T-cell (primary cell): Measurements from ENCODE around the gene ASCC1. TPM values are rescaled to one million over a fixed set of nuclear protein-coding genes. Genes with fewer than 3 reads are reported as not detected.

ENCODE experiments used
- ATAC-seq, 4 experiments: fragments of 200-7000 bp in 3 of 4; fragments of 150-1000 bp in 1 of 4; cut with Tn5 transposase; replicated peaks in 1 of 4; 1 replicate in 3 of 4; 2 replicates in 1 of 4; pipeline ENCODE4 v1.10.0; 2021; ENCODE audit warnings: moderate library complexity in 3 of 4, mild to moderate bottlenecking in 2 of 4, moderate number of reproducible peaks in 1 of 4
- CTCF ChIA-PET, 2 donors: fragments of 300-600 bp; sonication (Branson Sonifier 250); formaldehyde crosslinking; loops; one replicate each; lab custom pipeline; 2022; ENCODE audit warnings: antibody characterized with exemption in 2 of 2; lab: Charles Lee
- POLR2A ChIA-PET, 2 donors: fragments of 300-600 bp; sonication (Branson Sonifier 250); formaldehyde crosslinking; loops; one replicate each; lab custom pipeline; 2022; ENCODE audit warnings: antibody characterized with exemption in 2 of 2; lab: Charles Lee
- DNase-seq, 35 experiments: peaks; one replicate each; pipeline versions ENCODE4 v3.0.0 to v3.0.0-alpha.2; 2013 to 2023
- H3K27ac ChIP-seq: one replicate; pipeline ENCODE4 v1.5.1; 2013; ENCODE audit warnings: low read length
- H3K27me3 ChIP-seq, 2 experiments: replicated peaks in 1 of 2; 1 replicate in 1 of 2; 2 replicates in 1 of 2; pipeline versions ENCODE4 v1.6.1 to v1.7.0; 2013; ENCODE audit warnings: low read length in 1 of 2, mixed read lengths in 1 of 2; ENCODE audit not compliant: control insufficient read depth in 2 of 2, insufficient read depth in 2 of 2; ENCODE audit errors: extremely low read depth in 1 of 2
- H3K36me3 ChIP-seq, 2 donors: 1 replicate in 1 of 2; 2 replicates in 1 of 2; pipeline versions ENCODE4 v1.6.1 to v1.7.0; 2013; ENCODE audit warnings: low read length in 1 of 2; ENCODE audit not compliant: control insufficient read depth in 2 of 2, insufficient read depth in 1 of 2; ENCODE audit errors: extremely low read depth in 1 of 2
- H3K4me1 ChIP-seq, 2 experiments: 1 replicate in 1 of 2; 2 replicates in 1 of 2; pipeline versions ENCODE4 v1.6.1 to v1.7.0; 2013; ENCODE audit warnings: low read length in 2 of 2, mixed read lengths in 1 of 2; ENCODE audit not compliant: insufficient read depth in 2 of 2, control insufficient read depth in 1 of 2; ENCODE audit errors: extremely low read depth in 1 of 2
- H3K4me3 ChIP-seq, 2 donors: 1 replicate in 1 of 2; 2 replicates in 1 of 2; pipeline versions ENCODE4 v1.5.1 to v1.7.0; 2013; ENCODE audit warnings: mild to moderate bottlenecking in 2 of 2, low read length in 1 of 2, moderate library complexity in 1 of 2; ENCODE audit not compliant: control insufficient read depth in 1 of 2; ENCODE audit errors: extremely low read depth in 1 of 2
- H3K9me3 ChIP-seq: 2 replicates; pipeline ENCODE4 v1.7.0; 2013
- H3K27ac Mint-ChIP-seq, 2 donors: one replicate each; pipeline ENCODE4 v1.8.0; 2020 to 2021; ENCODE audit warnings: mild to moderate bottlenecking in 2 of 2, mixed read lengths in 2 of 2
- H3K27me3 Mint-ChIP-seq, 2 donors: one replicate each; pipeline ENCODE4 v1.8.0; 2021 to 2022; ENCODE audit warnings: mixed read lengths in 2 of 2
- H3K36me3 Mint-ChIP-seq: one replicate; pipeline ENCODE4 v1.8.0; 2021; ENCODE audit warnings: mixed read lengths
- H3K4me1 Mint-ChIP-seq, 3 donors: one replicate each; pipeline ENCODE4 v1.8.0; 2020 to 2022; ENCODE audit warnings: mixed read lengths in 3 of 3, mild to moderate bottlenecking in 1 of 3
- H3K4me3 Mint-ChIP-seq, 3 donors: one replicate each; pipeline ENCODE4 v1.8.0; 2020 to 2022; ENCODE audit warnings: mild to moderate bottlenecking in 3 of 3, mixed read lengths in 3 of 3, moderate library complexity in 3 of 3
- H3K9me3 Mint-ChIP-seq, 3 donors: one replicate each; pipeline ENCODE4 v1.8.0; 2020 to 2022; ENCODE audit warnings: mixed read lengths in 3 of 3
- WGBS: methylation state at CpG from one replicate; pipeline ENCODE4 v1.1.5; 2013; ENCODE audit warnings: missing lambda C conversion rate; ENCODE audit not compliant: insufficient coverage; 5-methylcytosine and 5-hydroxymethylcytosine counted together
- total RNA-seq, 35 experiments: library from RNA in 6 of 35; stranded (reverse) in 6 of 35; fragments of 120-200 nt in 1 of 35; gene quantifications; one replicate each; pipeline versions ENCODE4 v1.2.1 to v1.2.4 and lab custom pipeline; 2013 to 2026

ASCC1 gene
- total RNA-seq, 5 donors from 2014 or later (not counting 1 experiment from before 2014, with no cell fraction given), result 15.7 to 24.1 (median 21.7) TPM

GRCh38 chr10:72260976-72261783, 45.1 kb upstream of the ASCC1 start:
- ATAC-seq (peak; percentile 20 to 48 (median 38)), DNase-seq (peak in 25 of 35 experiments; percentile 23 to 80 (median 54))
- Mint-ChIP-seq H3K36me3 (no peaks in the 10 kb centered on the region), H3K4me1 (peaks cover 64 to 67% (median 64%) of the 10 kb centered on the region in 3 donors), H3K27ac (peak overlapping the region; percentile 94), H3K27me3 (no peaks in the 10 kb centered on the region), H3K4me3 (peak overlapping the region; percentile 86 to 87 (median 87)), H3K9me3 (no peaks in the 10 kb centered on the region)
- Histone ChIP-seq H3K9me3 (no peaks in the 10 kb centered on the region), H3K27ac (peak overlapping the region; percentile 84), H3K27me3 (no peaks in the 10 kb centered on the region), H3K4me1 (peaks cover 28 to 70% of the 10 kb centered on the region in 2 experiments), H3K36me3 (no peaks in the 10 kb centered on the region), H3K4me3 (peak overlapping the region; percentile 62)
- POLR2A ChIA-PET, result interaction anchor here (0.5 to 1.6 kb wide), 11 partner anchors 9 to 834 kb away, joined by 3 to 6 read pairs (median 3); partner anchors contain the start of gene DDIT4 (in 1 of the 2)
- 0% methylated on average over 3 of the region's 30 CpGs for WGBS
- CTCF ChIA-PET, result interaction anchor here (0.6 to 2.0 kb wide), 13 partner anchors 12 to 836 kb away, joined by 3 to 15 read pairs (median 5); partner anchors contain the start of genes DDIT4 (in 1 of the 2) and P4HA1 (in 1 of the 2)

GRCh38 chr10:72260239-72260975, 44.3 kb upstream of the ASCC1 start:
- POLR2A ChIA-PET, result interaction anchor here (0.5 to 1.6 kb wide), 10 partner anchors 9 to 834 kb away, joined by 3 to 6 read pairs (median 4); partner anchors contain the start of gene DDIT4 (in 1 of the 2)
- DNase-seq (peak; percentile 53 to 88 (median 74)), ATAC-seq (peak; percentile 74 to 81 (median 76))
- H3K9me3 Mint-ChIP-seq, result no peaks in the 10 kb centered on the region
- no peaks in the 10 kb centered on the region for H3K36me3 Mint-ChIP-seq
- Histone ChIP-seq H3K27ac (peak overlapping the region; percentile 84), H3K9me3 (no peaks in the 10 kb centered on the region), H3K4me1 (peaks cover 28 to 75% of the 10 kb centered on the region in 2 experiments), H3K36me3 (no peaks in the 10 kb centered on the region), H3K4me3 (peak overlapping the region; percentile 62), H3K27me3 (no peaks in the 10 kb centered on the region)
- peak overlapping the region; percentile 86 to 87 (median 87) for H3K4me3 Mint-ChIP-seq
- CTCF ChIA-PET, result interaction anchor here (0.5 to 2.0 kb wide), 16 partner anchors 11 to 836 kb away, joined by 3 to 15 read pairs (median 4); partner anchors contain the start of genes DDIT4 (in 1 of the 2) and P4HA1 (in 1 of the 2)
- 4% methylated on average over 9 of the region's 19 CpGs for WGBS
- H3K27ac Mint-ChIP-seq, result peak overlapping the region; percentile 94 to 98
- H3K4me1 Mint-ChIP-seq, result peaks cover 67 to 72% (median 71%) of the 10 kb centered on the region in 3 donors
- no peaks in the 10 kb centered on the region for H3K27me3 Mint-ChIP-seq

- DNase-seq (no peak), ATAC-seq (no peak)
- no peaks in the 10 kb centered on the region for H3K9me3 ChIP-seq
- Mint-ChIP-seq H3K4me3 (peak overlapping the region; percentile 86 to 87 (median 87)), H3K36me3 (no peaks in the 10 kb centered on the region), H3K4me1 (peaks cover 69 to 76% (median 73%) of the 10 kb centered on the region in 3 donors), H3K27me3 (no peaks in the 10 kb centered on the region), H3K27ac (peak overlapping the region; percentile 94 to 98), H3K9me3 (no peaks in the 10 kb centered on the region)
- H3K4me1 ChIP-seq, result peaks cover 33 to 80% of the 10 kb centered on the region in 2 experiments
- H3K27me3 ChIP-seq, result no peaks in the 10 kb centered on the region
- CTCF ChIA-PET, result interaction anchor here (0.5 to 2.0 kb wide), 7 partner anchors 11 to 211 kb away, joined by 3 to 15 read pairs (median 3); partner anchors contain the start of gene DDIT4 (in 1 of the 2)
- POLR2A ChIA-PET, result interaction anchor here in 1 of 2 donors (0.7 to 1.4 kb wide), 3 partner anchors 10 to 38 kb away, joined by 4 to 6 read pairs (median 4); no protein-coding TSS in a partner anchor
- 54% methylated on average over 2 of the region's 5 CpGs for WGBS
- H3K36me3 ChIP-seq, result no peaks in the 10 kb centered on the region
- H3K27ac ChIP-seq, result peak overlapping the region; percentile 84
- no peak overlapping the region for H3K4me3 ChIP-seq
Observed at GRCh38 chr10:72259491-72260238, 43.6 kb upstream of the ASCC1 start.

- Mint-ChIP-seq H3K4me1 (peaks cover 67 to 72% (median 70%) of the 10 kb centered on the region in 3 donors), H3K27ac (peak overlapping the region; percentile 77 to 79), H3K36me3 (no peaks in the 10 kb centered on the region), H3K9me3 (no peaks in the 10 kb centered on the region), H3K27me3 (no peaks in the 10 kb centered on the region), H3K4me3 (peak overlapping the region in 1 of 3 donors; percentile 41)
- no peak overlapping the region for H3K27ac ChIP-seq
- ChIA-PET POLR2A (interaction anchor here (0.6 to 0.7 kb wide), 2 partner anchors 22 to 26 kb away, joined by 3 to 6 read pairs; no protein-coding TSS in a partner anchor), CTCF (interaction anchor here (0.5 to 1.8 kb wide), 5 partner anchors 13 to 210 kb away, joined by 3 to 6 read pairs (median 3); no protein-coding TSS in a partner anchor)
- H3K9me3 ChIP-seq, result no peaks in the 10 kb centered on the region
- peaks cover 37 to 86% of the 10 kb centered on the region in 2 experiments for H3K4me1 ChIP-seq
- WGBS, result 92% methylated on average over 4 of the region's 4 CpGs
- ATAC-seq, result no peak
- H3K36me3 ChIP-seq, result no peaks in the 10 kb centered on the region
- no peak overlapping the region for H3K4me3 ChIP-seq
- DNase-seq, result no peak
- H3K27me3 ChIP-seq, result no peaks in the 10 kb centered on the region
Observed at GRCh38 chr10:72258617-72259016, 42.5 kb upstream of the ASCC1 start.

GRCh38 chr10:72257051-72257892, 41.2 kb upstream of the ASCC1 start:
- DNase-seq, result peak in 2 of 35 experiments; percentile 11 to 34
- Mint-ChIP-seq H3K4me1 (peaks cover 74 to 81% (median 78%) of the 10 kb centered on the region in 3 donors), H3K4me3 (peak overlapping the region in 1 of 3 donors; percentile 37), H3K36me3 (no peaks in the 10 kb centered on the region), H3K9me3 (no peaks in the 10 kb centered on the region), H3K27ac (peak overlapping the region; percentile 49 to 86), H3K27me3 (no peaks in the 10 kb centered on the region)
- Histone ChIP-seq H3K4me1 (peaks cover 45 to 84% of the 10 kb centered on the region in 2 experiments), H3K4me3 (no peak overlapping the region), H3K9me3 (no peaks in the 10 kb centered on the region), H3K27me3 (no peaks in the 10 kb centered on the region), H3K27ac (no peak overlapping the region), H3K36me3 (no peaks in the 10 kb centered on the region)
- WGBS, result 100% methylated on average over 1 of the region's 8 CpGs
- no peak for ATAC-seq
- ChIA-PET POLR2A (interaction anchor here (0.5 kb wide), 2 partner anchors 23 to 138 kb away, joined by 3 read pairs; no protein-coding TSS in a partner anchor), CTCF (interaction anchor here in 1 of 2 donors (0.6 to 0.7 kb wide), 2 partner anchors 21 to 34 kb away, joined by 4 to 10 read pairs; no protein-coding TSS in a partner anchor)
